Stimulated activated CD8-positive, alpha-beta memory T cell treated with anti-CD3 and anti-CD28 coated beads, Interleukin-12 subunit alpha, Interleukin-12 subunit beta, amount 100 ng/mL, for 24 hours (primary cell): ENCODE results near the gene TNFRSF18.

Experiments used
- DNase-seq: peaks from one replicate; pipeline ENCODE4 v3.0.0-alpha.2; 2020; ENCODE audit errors: extremely low read depth

Gene TNFRSF18

DNA sequence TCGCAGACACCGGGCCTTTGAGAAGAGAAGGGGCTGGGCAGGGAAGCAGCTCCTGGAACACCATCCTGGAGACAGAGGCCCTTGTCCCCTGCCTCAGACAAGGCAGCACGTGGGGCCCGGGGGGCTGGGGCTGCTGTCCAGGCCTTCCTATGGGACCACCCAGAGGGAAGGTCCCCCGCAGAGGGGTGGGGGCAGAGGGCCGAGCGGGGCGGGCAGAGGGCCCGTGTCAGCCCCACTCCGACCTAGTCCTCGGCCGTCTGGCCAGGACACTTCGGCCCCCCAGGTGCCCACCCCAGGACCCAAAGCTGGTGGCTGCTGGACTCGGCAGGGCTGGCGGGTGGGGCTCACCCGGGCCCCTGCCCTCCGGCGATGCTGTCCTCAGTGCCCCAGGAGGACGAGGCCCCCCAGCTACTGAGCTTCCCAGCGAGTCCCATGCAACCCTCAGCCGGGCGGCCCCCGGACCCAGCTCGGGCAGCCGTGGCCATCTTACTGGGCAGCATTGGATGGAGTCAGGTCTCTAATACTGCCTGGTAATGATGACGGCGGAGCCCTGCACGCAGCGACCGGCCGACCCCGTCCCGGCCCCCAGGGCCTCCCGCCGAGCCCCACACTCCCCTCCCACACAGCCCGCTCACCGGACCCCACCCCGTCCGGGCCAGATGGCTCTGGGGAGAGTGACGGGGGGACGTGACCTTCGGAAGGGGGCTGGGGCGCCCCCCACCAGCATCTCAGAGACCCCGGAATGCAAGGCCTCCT, 39.6 kb downstream of the TNFRSF18 start:
- DNase-seq, result no peak

- no peak for DNase-seq
Measured at GRCh38 chr1:1165900-1166421, 40.4 kb downstream of the TNFRSF18 start.

DNA sequence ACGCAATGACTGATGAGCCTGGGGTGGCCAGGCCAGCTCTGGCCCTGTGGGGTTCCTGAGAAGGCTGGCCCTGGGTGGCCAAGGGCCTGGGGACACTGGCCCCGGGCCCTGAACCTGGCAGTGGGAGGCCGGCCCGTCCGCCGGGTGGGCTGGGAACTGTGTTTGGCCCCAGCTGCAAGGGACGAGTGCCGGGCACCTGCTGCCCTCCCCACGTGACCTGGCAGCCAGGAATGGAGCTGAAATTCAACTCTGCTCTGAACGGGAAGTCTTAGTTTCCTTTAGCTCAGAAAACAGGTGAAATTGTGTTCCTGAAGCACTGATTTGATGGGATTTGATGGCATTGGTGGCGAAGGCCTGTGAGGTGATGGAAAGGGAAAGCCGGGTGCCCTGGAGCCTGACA, 40.9 kb downstream of the TNFRSF18 start:
- DNase-seq, result no peak

DNA sequence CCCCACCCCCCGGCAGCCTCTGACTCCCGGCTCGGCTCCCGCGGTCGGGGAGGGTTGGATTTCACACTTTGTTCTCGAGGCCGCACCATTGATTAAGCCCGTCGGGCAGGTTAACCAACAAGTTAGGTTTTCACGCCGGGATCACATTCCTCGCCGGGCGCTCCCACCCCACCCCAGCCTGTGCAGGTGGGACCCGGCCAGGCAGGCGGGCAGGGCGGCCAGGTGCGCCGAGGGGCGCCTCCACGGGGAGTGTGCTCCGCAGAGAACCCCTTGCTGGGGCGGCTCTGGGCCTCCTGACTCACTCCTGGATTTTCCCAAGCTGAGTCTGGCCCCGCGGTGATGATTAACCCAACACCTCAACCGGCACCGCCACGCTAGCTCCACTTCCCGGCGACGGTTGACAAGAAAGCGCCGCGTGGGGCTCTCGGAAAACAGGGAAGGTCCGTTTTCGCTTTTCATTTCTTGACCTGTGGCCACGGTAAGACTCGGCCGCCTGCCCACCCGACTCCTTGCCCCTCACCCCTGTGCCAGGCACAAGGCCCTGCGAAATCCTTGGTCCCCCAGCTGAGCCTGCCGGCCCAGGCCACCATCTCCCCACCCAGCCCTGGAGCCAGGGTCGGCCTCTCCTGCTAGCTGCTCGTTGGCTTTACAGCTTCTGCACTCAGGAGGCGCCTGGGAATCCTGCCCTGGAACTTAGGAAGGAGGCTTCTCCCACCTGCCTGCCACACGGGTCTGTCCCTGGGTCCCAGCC, 41.5 kb downstream of the TNFRSF18 start:
- DNase-seq, result no peak

GRCh38 chr1:1164361-1164700, 42.1 kb downstream of the TNFRSF18 start:
- DNase-seq, result no peak

- DNase-seq, result no peak
Measured at GRCh38 chr1:1163538-1164070, 42.8 kb downstream of the TNFRSF18 start.

DNA sequence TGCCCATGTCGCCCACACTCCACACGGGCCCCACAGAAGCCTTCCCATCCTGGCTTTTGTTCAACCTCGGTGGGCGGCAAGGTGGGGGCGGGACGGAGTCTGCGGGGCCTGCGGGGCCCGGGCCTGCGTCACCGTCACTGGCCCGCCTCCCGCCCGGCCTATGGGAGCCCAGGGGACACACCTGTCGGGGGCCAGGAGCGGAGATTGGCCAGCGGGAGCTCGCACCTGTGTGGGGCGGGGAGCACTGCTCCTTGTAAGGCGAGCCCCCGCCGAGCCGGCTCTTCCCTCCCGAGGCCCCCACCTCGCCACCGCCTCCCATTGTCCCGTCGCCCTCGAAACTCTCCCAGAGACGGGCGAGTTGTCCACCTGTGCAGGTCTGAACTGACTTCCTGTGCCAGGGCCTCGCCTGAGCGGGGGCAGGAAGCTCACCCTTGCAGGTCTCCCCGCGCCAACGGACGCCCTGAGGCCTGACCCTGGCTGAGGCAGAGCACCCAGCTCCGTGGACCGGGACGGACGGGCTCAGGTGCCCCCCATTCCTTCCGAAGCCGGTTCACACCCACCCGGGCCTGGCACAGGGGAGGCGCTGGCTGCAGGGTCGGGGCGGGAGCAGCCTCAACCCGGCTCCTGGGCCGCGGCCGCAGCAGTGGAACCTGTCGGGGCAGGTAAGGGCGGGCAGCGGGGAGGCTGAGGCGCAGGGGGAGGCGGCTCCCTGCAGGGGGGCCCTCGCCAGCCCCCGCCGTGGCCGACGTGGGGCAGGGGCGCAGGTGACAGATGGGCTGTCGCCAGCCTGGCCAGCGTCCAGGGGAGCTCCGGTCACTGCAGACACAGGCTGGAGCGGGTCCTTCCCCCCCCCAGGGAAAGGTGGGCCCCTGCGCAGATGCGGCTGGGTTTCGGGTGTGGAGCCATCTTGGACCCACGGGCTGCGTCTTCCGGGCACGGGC, 43.5 kb downstream of the TNFRSF18 start:
- DNase-seq, result no peak

DNA sequence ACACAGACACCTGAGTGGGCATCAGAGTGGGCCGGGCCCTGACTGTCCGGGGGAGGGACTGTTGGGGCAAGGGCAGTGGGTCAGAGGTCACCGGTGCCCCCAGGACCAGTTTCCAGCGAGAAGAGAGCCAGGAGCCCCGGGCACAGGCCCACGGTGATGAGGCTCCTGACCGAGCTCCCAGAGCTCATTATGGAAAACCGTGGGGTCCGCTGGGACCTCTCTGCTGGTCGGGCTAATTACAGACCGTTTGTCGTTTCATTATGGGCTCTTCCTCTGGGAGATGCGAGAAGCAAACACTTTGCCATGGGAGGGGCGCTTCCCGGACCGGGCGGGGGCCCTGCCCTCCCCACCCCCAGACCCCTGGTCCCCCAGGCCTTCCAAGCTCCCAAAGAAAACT, 44.7 kb downstream of the TNFRSF18 start:
- no peak for DNase-seq

DNA sequence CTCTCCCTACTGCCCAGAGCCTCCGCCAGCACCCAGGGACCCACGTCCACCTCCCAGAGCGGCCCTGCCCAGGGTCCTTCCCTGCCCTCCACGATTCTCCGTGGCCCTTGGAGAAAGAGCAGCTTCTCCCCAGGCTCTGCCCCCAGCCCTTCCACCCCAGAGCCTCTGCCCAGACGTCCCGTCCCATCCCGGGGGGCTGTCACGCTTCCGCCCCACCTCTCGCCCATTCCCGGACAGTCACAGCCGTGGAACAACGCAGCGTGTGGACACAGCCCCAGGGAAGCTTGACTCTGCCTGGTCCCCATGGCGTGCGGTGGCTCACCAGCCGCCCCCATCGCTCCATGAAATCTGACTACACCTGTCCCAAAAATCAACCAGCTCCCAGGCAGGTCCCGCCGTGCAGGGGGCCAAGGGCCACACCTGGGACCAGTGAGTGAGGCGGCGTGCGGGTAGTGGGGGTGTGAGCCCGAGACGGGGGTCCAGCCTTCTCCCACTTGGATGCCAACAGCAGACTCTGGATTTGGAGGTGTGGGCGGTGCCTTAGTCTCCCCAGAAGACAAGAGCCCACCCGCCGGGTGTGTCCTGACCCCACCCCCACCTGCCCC, 45.2 kb downstream of the TNFRSF18 start:
- no peak for DNase-seq

- no peak for DNase-seq
Measured at GRCh38 chr1:1160281-1160930, 46.0 kb downstream of the TNFRSF18 start.

GRCh38 chr1:1157914-1158710, 48.3 kb downstream of the TNFRSF18 start:
- DNase-seq, result no peak

DNA sequence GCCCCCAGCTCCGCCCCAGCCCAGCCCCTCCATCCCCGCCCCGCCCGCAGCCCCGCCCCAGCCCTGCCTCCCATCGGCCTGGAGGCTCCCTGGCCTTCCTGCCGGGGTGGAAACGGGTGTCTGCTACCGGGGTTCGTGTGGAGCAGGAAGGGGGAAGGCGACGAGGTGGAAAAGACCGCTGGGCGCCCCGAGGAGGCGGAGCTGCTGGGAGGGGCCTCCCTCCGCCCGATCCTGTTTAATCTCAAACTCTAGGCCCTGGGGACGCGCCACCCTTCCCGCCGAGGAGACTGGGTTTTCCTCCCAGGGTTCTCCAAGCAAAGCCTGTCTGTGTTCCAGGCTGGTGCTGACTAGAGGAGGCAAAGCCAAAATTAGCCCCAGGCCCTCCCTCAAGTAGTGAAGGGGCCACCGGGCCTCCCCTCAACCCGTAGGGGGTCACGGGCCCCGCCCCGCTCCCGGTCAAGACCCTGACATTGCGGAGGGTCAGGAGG, 48.9 kb downstream of the TNFRSF18 start:
- DNase-seq, result peak; percentile 35

DNA sequence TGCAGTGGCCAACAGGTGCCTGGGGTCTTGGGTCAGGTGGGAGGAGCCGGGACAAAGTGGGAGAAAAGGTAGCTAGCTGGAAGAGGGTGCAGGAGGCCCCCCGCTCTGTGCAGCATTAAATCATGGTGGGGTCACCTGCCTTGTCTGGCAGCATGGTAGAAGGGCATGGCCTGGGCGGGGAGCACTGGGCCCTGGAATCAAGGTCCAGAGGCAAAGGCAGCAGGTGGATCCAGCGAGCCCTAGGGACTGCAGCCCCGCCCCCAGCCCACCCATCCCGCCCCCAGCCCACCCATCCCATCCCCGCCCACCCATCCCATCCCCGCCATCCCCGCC, 49.4 kb downstream of the TNFRSF18 start:
- no peak for DNase-seq

GRCh38 chr1:1156140-1157032, 50.0 kb downstream of the TNFRSF18 start:
- no peak for DNase-seq

DNA sequence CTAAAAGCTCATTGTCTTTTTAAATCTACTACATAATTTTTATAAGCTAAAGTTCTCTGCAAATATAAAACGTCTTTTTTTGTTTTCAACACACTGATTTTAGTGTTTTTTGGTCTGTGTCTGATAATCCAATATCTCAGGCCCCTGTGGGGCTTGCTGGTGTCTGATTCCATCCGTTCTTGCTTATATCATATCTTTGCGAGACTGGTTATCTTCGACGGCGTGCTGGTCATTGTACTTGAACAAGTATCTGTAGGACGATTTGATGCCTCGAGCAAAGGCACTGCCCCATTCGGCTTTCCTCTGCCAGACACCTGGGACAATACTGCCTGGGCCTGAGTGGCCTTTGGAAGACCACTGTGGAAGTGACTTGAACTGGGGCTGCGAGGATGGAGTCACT, 51.1 kb downstream of the TNFRSF18 start:
- no peak for DNase-seq

DNA sequence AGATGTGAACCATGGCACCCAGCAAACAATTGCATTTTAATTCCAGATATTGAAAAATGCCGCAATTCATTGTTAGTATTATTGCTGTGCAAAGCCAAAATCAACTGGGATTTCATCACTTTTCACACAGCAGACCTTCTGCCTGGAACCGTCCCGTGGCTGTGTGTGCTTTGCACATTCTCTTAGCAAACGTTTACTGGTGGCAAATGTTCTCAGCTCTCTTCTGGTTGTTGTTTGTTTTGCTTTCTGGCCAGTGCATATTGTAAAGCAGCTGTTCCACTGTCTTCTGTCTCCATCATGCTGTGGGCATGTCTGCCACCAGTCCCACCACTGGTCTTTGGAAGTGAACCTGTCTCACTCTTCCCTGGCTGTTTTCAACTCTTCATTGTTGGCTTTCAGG, 52.5 kb downstream of the TNFRSF18 start:
- DNase-seq, result no peak
